ENCODE results near the gene TBRG1. TPM values are rescaled to one million over a fixed set of nuclear protein-coding genes. Genes with fewer than 3 reads are reported as not detected.

The TBRG1 gene
- total RNA-seq, 1 donor from 2014 or later = 45.4 TPM

GRCh38 chr11:124657904-124658303 lies 35.2 kb downstream of the TBRG1 start:
- H3K27me3 ChIP-seq (ENCODE audit: control insufficient read depth, insufficient read depth, low read length) = no peaks in the 10 kb centered on the region
- TF ChIP-seq CTCF (IDR thresholded peaks at IDR 0.05; ENCODE audit: insufficient read depth, low read length, poor library complexity, severe bottlenecking) = no peak
- DNase-seq (ENCODE audit: low read depth) = no peak
- no peaks in the 10 kb centered on the region for H3K36me3 ChIP-seq (ENCODE audit: control insufficient read depth, insufficient read depth, low read length)
- no peak overlapping the region for H3K4me3 ChIP-seq (ENCODE audit: low read depth, low read length)

- H3K36me3 ChIP-seq (ENCODE audit: control insufficient read depth, insufficient read depth, low read length) = no peaks in the 10 kb centered on the region
- no peak for DNase-seq (ENCODE audit: low read depth)
- TF ChIP-seq CTCF (IDR thresholded peaks at IDR 0.05; ENCODE audit: insufficient read depth, low read length, poor library complexity, severe bottlenecking) = no peak
- no peaks in the 10 kb centered on the region for H3K27me3 ChIP-seq (ENCODE audit: control insufficient read depth, insufficient read depth, low read length)
- H3K4me3 ChIP-seq (ENCODE audit: low read depth, low read length) = no peak overlapping the region
Observed at GRCh38 chr11:124658501-124658900, 35.8 kb downstream of the TBRG1 start.

- Histone ChIP-seq H3K27me3 (ENCODE audit: control insufficient read depth, insufficient read depth, low read length) (no peaks in the 10 kb centered on the region), H3K36me3 (ENCODE audit: control insufficient read depth, insufficient read depth, low read length) (no peaks in the 10 kb centered on the region), H3K4me3 (ENCODE audit: low read depth, low read length) (no peak overlapping the region)
- no peak for TF ChIP-seq CTCF (IDR thresholded peaks at IDR 0.05; ENCODE audit: insufficient read depth, low read length, poor library complexity, severe bottlenecking)
- no peak for DNase-seq (ENCODE audit: low read depth)
Observed at GRCh38 chr11:124658986-124659385, 36.3 kb downstream of the TBRG1 start.

- Histone ChIP-seq H3K27me3 (ENCODE audit: control insufficient read depth, insufficient read depth, low read length) (no peaks in the 10 kb centered on the region), H3K4me3 (ENCODE audit: low read depth, low read length) (no peak overlapping the region), H3K36me3 (ENCODE audit: control insufficient read depth, insufficient read depth, low read length) (no peaks in the 10 kb centered on the region)
- TF ChIP-seq CTCF (IDR thresholded peaks at IDR 0.05; ENCODE audit: insufficient read depth, low read length, poor library complexity, severe bottlenecking) = no peak
- no peak for DNase-seq (ENCODE audit: low read depth)
Observed at GRCh38 chr11:124661553-124661952, 38.9 kb downstream of the TBRG1 start.

- no peak for TF ChIP-seq CTCF (IDR thresholded peaks at IDR 0.05; ENCODE audit: insufficient read depth, low read length, poor library complexity, severe bottlenecking)
- Histone ChIP-seq H3K4me3 (ENCODE audit: low read depth, low read length) (no peak overlapping the region), H3K36me3 (ENCODE audit: control insufficient read depth, insufficient read depth, low read length) (no peaks in the 10 kb centered on the region), H3K27me3 (ENCODE audit: control insufficient read depth, insufficient read depth, low read length) (no peaks in the 10 kb centered on the region)
- DNase-seq (ENCODE audit: low read depth) = no peak
Observed at GRCh38 chr11:124662106-124662505, 39.4 kb downstream of the TBRG1 start.

- Histone ChIP-seq H3K4me3 (ENCODE audit: low read depth, low read length) (no peak overlapping the region), H3K36me3 (ENCODE audit: control insufficient read depth, insufficient read depth, low read length) (no peaks in the 10 kb centered on the region), H3K27me3 (ENCODE audit: control insufficient read depth, insufficient read depth, low read length) (no peaks in the 10 kb centered on the region)
- no peak for TF ChIP-seq CTCF (IDR thresholded peaks at IDR 0.05; ENCODE audit: insufficient read depth, low read length, poor library complexity, severe bottlenecking)
- no peak for DNase-seq (ENCODE audit: low read depth)
Observed at GRCh38 chr11:124663861-124664260, 41.2 kb downstream of the TBRG1 start.

All from kidney epithelial cell (primary cell).